NCI-H82 treated with DMSO at 0.1 percent for 48 hours (cell line): ENCODE measurements around the gene MRPL40.

ENCODE experiments used
- DNase-seq: peaks from one replicate; lab custom pipeline; 2025; ENCODE audit not compliant: unreplicated experiment; lab: John Stamatoyannopoulos, UW

MRPL40 gene

DNA sequence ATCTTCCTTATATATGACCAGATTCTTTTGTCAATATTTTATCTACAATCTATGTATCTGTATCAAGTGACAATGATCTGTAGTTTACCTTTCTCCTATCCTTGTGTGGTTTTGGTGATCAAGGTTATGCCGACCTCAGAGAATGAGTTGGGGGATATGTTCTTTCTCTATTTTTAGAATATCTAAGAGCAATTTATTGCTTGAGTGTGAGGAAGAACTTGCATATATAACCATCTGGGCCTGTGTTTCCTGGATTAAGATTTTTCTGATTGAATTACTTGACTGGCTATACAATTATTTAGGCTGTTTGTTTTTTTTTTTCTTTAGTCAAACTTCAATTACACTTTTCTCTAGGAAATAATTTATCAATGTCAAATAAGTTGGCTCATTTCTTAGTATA, 29.2 kb downstream of the MRPL40 start:
- no peak for DNase-seq

DNA sequence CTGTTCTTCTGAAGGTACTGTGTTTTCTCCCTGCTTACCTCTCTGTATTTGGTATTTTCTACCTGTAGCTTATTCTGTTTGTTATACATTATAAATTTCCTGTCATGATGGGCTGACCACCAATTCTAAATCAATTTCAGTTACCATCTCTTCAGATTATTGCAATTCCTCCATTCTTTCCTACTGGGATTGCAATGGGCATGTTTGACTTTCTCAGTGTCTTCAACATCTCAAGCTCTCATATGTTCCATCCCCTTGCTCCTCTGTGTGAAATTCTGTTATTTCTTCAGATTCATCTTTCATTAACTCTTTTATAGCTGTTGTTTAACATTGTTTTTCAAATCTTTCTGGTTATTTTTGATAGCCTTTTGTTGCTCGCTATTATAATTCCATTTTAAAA, 30.7 kb downstream of the MRPL40 start:
- no peak for DNase-seq

DNA sequence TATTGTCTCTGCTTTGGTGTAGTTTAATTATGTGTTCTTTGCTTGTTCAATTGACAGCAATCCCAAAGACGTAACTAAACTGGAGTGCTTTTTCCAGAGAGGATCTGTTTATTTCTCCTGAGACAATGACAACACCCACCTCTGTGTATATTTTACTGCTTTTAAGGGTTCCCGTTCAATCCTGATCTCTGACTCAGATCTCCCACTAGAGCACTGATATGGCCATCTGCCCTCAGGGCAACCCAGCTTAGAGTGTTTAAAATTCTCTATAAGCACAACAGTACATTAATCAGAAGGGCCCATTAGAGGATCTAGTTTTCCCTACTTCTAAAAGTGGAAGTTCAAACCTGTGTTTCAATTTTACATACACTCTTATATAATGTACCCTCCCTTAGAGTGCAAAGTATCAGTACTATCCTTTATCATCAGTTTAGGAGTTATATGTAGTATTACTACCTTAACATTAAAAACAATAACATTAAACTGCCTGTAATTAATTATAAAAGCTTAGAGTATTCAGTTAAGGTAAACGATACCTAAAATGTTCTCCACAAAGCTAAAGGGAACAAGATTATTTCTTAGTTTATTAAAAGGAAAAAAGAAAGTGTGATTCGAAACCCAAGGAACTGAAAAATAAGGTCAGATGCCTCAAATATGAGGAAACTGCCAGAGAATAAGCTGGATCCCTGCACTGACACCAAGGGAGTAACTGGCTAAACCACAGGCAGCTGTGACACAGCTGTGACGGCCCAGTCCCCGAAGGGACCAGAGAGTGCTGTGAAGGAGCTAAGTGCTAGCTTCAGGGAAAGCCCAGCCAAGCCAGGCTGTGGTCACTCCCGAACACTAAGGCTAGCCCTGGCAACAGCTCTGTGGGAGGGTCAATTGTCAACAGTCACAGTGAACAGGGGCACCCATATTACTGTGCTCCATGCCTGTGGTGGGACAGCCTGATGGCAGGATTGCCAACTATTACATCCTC, 31.4 kb downstream of the MRPL40 start:
- DNase-seq: no peak

DNA sequence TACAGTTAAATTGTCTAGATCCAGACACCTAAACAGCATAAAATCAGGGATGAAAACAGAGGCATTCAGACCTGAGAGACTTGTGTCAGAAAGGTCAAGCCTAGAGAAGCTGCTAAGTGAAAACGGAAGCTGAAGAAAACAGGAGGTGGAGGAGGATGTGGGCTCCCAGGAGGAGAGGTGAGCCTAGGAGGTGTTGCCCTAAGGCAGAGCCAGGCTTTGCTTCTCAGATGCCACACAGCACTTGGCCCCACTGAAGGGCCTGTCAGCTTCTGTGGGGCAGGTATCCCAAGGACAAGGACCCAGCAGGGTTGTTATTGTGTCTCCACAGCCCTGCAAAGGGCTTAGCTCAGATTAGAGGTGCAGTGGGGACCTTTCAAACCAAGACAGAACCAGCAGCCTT, 32.2 kb downstream of the MRPL40 start:
- DNase-seq: no peak

DNA sequence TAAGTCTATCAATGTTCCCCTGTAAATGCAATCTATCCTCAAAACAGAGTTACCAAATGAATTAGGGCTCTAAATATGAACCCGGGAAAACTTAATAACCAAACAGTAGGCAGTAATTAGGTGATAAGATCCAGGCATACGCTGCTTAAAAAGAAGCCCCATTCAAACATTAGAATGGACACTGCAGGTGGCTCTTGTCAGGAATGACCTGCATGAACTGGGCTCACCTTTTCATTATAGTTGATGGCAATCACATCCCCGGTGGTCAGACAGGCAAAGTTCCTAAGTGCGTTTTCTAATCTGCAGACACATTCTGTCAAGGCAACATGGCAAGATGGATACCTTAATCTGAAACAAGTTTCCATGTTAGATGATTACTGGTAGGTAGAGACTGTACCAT, 32.6 kb downstream of the MRPL40 start:
- DNase-seq: no peak

DNA sequence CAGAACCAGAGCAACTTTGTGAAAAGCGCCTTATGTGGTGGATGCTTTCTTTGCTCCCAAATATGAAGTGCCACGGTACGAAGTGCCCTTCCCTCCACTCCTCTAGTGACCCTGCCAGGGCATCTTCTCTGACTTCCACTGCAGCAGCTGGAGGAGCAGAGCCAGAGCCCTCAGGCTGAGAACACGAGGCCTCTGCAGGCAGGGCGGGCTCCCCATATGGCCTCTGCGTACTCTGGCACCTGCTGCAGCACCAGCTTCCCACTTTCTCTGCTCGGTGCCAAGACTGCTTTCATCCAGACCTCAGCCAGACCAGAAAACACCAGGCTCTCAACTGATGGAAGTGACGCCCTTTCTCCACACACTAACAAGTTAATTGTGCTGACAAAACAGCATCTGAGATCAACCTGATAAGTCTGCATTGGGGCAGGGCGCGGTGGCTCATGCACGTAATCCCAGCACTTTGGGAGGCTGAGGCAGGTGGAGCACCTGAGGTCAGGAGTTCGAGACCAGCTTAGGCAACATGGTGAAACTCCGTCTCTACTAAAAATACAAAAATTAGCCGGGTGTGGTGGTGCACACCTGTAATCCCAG, 33.9 kb downstream of the MRPL40 start:
- no peak for DNase-seq

DNA sequence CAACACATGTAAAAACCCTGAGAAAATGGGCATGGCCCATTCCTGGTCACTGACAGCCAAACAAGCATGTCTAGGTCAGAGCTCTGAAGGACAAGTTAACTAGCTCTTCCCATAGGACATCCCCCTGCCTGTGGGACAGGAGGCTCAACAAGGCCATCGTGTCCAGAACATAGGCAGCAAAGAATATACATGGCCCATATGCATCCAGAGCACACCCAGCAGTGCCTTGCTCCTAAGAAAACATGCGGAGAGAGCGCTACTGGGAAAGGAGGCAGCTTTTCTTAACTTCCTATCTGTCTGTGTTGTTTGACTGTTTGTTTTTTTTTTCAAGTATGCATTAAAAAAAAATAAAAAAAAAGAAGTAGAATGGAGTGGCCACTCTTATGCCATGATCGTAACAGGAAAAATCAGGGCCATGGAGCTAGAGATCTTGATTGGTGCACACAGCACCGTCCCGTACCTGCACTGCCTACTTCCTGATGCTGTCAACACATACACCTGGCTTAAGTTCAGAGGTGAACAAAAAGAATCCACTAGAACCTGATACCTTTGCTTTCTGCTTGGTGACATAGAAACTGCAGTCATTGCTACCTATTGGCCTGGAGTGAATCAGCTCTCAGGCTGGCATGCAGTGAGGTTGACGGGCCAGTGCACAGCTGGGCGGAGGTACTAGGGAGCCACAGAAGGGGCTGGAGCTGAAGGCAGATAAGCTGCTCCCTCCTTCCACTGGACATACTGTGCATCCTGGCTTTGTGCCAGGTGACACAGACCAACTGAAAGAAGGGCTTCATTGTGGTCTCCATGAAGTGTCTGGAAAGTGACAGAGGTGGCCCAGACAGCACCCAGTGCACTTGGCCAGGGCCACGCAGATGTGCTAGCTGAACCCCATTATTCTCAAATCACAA, 34.8 kb downstream of the MRPL40 start:
- DNase-seq: no peak

DNA sequence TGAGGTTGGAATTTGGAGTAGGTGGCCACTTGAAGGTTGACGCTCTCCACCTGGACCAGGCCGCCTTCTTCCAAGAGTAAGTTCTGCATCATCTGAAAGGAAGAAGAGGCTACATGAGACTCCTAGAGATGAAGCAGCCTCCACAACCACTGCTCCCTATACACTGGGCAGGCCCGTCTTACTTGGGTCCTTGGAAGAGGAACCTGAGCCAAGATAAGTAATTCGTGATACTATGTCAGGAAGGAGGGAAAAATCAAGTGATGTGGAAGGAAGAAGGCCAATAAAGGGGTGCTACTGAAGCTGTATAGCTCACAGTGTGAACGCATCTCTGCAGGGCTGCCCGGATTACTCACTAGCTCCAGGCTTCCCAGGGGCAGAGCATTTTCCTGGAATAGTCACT, 35.6 kb downstream of the MRPL40 start:
- no peak for DNase-seq

DNA sequence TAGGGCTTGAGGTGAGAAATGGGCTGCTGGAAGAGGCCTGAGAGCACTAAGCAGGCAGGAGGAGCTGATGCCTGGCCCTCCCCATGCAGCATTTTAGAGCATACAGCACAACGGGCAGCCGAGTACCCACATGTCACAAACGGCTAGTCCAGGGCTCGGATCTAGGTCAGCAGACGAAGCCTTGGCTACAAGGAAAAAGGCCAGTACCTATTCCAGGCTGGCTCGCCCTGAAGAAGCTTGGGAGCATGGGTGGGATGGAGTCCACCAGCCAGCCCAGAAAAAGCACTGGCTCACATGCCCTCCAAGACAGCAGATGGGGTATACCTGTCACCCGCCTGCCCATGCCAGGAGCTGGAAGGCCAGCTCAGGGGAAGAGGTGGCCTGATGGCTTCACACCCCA, 37.1 kb downstream of the MRPL40 start:
- no peak for DNase-seq

DNA sequence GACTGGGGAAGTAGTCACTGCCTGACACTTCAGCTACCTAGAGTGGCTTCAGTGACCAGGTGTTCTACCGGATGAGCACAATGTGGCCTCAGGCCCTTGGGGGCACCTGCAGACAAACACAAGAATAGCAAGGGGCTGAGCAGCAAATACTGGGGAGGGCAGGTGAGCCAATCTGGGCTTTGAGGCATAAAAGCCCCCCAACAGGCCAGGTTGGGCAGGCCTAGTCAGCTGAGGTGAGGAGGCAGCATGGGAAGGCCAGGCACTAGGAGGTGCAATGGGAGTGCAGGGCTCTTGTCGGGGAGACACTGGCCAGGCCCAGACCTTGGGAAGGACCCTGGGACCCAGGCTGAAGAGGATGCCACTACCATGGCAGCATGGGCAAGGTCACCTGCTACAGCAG, 37.7 kb downstream of the MRPL40 start:
- no peak for DNase-seq

DNA sequence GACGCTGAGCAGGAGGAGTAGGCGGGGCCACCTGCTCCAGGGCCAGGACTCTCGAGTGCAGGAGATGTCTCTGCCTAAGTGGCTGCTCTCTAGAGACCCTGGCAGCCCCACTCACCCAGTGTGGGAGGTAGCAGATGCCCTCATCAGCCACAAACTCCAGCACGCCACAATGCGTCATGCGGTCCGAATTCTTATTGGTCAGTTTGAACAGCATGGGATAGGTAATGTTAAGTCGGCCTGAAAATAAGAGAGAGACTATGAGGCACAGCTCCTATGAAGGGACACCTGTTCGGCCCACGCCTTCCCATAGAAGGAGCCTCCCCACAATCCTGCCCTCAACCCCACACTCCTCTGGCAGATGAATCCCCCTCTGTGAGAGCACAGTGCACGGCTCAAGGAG, 39.2 kb downstream of the MRPL40 start:
- DNase-seq: no peak

DNA sequence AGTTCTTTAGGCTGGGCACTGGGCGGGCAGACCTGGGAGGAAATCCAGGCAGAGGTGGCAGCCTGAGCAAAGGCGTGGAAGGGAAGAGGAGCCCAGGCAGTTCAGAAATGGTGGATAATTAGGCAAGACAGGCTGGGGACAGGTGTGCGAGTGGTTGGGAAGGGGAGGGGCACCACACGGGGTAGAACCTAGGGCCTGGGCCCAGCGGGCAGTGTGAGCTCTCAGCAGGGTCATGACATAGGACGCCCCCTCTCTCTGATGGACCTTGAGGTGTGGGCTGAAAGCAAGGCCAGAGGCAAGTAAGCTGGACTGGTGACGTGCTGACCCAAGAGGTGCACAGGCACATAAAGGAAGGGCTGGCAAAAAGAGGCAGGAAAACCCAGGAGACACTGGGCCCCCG, 39.9 kb downstream of the MRPL40 start:
- DNase-seq: no peak

DNA sequence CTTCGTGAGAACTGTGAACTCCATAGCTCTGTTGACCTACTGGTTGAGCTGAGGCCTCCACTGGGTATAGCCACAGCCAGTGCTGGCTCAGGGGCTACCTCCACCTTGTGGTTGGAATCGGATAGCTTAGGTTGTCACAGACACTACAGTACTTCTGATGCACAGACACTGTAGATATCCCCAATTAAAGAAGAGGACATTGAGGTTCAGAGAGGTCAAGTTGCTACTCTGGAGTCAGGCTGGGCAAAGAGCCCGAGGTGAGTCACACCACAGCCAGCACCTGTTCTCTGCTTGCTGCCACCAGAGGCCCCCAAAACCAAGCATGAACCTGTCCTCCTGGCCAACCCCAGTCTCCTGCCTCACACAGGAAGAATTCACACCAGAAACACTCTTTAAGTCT, 41.2 kb downstream of the MRPL40 start:
- DNase-seq: no peak

DNA sequence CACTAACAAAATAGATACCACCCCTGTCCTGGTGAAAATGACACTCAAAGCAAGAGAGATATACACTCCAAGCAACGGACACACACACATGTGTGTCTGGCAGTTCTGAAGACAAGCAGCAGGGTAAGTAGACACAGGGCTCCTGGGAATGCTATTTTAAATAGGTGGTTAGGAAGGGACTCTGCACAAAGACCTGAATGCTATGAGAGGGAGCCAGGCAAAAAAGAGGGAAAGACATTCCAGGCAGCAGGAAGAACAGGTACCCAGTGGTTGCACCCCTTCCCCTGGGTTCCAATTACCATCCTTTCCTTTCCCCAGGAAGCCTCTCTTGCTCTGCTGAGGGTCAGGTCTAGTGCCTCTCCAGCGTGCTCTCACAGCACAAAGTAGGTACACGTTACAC, 43.7 kb downstream of the MRPL40 start:
- DNase-seq: no peak

DNA sequence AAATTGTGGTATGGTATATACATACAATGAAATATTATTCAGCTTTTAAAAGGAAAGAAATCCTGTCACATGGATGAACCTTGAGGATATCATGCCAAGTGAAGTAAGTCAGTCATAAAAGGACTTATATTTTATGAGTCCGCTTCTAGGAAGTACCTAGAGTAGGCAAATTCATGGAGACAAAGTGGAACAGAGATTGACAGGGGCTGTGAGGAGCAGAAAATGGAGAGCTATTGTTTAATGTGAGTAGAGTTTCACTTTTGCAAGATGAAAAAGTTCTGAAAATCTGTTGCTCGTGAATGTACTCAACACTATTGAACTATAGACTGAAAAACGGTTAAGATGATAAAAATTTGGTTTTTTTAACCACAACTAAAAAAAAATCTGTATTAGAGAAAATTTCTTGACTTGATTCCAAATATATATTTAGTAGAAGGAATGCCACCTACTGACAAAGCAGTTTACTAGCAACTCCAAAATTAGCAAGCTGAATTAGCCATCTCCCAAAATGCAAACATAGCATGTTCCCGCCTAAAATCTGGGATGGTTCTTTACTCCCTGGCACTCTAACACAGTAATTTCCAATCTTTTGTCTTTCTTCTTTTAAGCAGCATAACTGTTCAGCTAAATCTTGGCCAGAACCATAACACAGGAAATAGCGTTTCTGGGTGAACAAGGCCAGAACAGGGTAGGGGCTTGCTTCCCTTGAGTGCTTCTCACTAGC, 45.1 kb downstream of the MRPL40 start:
- DNase-seq: no peak

DNA sequence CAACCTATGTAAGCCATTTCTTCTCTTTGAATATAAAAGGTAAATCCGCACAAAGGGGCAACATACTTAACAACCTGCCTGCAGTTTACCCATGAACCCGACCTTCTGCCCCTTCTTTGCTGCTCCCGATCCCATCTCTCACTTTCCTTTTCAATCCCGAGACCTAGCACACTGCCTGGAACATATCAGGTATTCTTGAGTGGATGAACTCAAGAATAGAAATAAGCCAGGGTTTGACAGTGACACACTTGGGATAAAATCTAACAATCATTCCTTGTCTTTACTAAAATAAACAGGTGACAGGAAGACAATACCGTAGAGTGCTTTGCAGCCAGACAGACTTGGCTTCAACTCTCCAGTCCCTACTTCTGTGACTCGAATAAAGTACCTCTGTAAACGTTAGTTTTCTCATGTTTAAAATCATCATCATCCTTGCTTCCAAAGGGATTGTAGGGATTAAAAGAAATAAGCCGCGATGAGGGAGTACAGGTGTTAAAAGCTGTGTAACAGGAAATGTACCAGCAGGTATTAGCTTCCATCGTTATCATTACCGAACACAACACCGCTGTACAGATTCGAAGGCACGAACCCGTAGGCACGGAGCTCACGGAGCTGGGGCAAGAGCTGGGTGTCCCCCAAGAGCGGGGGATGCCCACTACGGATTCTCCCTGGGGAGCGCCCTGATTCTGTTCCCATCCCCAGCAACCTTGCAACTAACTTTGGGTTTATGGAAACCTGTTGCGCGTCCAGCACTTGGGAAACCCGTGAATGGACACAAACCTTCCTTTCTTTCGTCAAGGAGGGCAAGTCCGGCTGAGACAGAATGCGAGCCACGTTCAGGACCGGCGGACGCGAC, 45.9 kb downstream of the MRPL40 start:
- DNase-seq: no peak

DNA sequence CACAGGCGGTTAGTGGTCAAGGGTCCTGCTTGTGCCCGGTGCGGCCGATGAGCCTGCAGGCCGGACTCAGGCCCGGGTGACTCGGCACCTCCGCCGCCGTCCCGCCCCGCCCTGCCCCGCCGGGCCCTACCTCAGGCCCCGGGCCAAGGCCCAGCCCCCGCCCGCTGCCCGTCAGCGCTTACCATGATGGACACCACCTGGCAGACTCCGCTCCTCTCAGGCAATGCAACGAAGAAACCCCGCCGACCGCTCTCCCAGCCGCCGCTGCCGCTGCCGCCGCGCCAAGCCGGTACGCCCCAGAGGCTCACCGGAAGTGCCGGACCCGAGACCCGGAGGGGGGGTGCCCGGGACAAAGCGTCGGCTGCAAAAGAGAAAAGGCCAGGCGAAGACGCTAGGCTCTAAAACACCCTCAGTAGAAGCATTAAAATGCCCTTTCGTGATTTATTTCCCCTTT, 46.6 kb downstream of the MRPL40 start, which contains the start of gene UFD1:
Gene UFD1 (minus strand): TSS at position 293 of the 454 bp plus-strand sequence. CDS start 108 bp downstream, at position 185.
- DNase-seq: no peak

DNA sequence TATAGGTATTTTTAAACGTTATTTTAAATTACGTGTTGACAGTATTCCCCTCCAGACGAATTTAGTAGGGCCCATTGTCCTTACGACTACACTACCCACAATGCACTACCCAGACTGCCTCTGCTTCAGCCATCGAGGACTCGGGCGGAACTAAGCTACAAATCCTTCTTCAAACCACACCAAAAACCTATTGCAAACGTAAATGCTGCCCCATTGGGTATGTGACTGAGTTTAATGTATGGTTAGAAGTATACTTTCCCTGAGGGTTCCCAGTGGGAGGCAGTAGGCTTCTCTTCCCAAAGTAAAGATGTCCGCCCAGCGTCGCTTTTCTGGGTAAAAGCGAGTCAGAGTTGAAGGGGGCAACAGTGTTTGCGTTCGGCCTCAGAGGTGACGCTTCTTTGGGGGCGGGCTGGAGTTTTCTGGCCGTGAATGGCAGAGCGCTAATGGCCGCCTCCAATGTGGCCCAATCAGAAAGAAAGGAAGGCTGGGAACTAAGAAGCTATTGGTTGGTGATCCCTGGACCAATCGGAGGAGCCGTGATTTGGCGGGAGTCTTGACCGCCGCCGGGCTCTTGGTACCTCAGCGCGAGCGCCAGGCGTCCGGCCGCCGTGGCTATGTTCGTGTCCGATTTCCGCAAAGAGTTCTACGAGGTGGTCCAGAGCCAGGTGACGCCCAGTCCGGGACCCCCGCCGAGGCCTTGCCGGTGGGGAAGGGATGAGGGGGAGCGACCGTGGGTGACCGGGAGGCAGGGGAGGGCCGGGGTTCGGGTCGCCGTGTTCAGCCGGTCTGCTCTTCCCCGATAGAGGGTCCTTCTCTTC, 47.2 kb downstream of the MRPL40 start, which contains the start of gene CDC45:
Gene CDC45 (plus strand): TSS at position 566 of the 818 bp plus-strand sequence. CDS start 49 bp downstream, at position 615.
- DNase-seq: peak; percentile 94

DNA sequence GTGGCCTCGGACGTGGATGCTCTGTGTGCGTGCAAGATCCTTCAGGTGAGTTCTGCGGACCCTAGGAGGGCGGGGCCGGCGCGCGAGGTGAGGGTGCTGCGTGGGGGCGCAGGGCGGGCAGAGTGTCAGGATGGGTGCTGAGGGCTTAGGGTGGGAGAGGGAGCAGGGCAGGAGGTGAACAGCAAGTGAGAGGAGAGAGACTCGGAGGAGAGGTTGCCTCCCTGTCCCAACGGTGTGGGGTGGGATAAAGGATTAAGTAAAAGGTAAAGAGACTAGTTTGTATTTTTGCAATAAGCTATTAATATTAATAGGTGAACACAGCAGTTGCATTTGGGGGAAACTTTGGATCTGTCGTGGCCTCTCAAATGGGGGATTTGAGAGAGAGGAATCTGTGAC, 47.8 kb downstream of the MRPL40 start:
- no peak for DNase-seq
